ENCODE data around the gene TCAIM.
"Not testable (repeated sequence)": the region's sequence is repeated elsewhere in the genome, so short reads cannot be mapped to it uniquely, and the experiment has no call there.

The TCAIM gene

DNA sequence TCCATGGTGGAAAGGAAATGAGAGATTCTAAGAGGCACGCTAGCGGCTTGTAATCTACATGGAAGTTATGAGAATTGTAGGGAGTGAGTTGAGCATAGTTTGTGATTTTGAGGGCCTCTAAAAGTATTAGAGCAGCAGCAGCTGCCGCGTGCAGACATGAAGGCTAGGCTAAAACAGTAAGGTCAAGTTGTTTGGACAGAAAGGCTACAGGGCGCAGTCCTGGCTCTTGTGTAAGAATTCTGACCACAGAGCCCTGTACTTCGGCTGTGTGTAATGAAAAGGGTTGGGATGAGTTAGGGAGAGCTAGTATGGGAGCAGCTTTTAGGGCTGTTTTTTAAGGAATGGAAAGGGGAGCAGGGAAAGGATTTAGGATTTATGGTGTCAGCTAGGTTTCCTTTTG lies 8.0 kb downstream of the TCAIM start:
- not testable (repeated sequence) for DNase-seq

GRCh38 chr3:44348993-44349392 lies 10.4 kb downstream of the TCAIM start:
- DNase-seq = no peak

DNA sequence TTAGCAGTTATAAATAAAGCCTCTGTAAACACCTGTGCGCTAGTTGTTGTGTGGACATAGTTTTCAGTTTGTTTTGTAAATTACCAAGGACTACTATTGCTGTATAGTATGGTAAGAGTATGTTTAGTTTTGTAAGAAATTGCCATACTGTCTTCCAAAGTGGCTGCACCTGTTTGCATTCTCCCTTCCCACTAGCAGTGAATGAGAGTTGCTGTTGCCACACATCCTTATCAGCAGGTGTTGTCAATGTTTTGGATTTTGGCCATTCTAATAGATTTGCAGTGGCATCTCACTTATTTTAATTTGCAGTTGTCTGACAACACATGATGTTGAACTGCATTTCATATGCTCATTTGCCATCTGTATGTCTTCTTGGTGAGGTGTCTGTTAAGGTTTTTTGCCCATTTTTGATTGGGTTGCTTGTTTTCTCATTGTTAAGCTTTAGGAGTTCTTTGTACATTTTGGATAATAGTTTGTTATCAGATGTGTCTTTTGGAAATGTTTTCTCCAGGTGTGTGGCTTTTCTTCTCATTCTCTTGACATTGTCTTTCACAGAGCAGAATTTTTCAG lies 14.9 kb downstream of the TCAIM start:
- no peak for DNase-seq

DNA sequence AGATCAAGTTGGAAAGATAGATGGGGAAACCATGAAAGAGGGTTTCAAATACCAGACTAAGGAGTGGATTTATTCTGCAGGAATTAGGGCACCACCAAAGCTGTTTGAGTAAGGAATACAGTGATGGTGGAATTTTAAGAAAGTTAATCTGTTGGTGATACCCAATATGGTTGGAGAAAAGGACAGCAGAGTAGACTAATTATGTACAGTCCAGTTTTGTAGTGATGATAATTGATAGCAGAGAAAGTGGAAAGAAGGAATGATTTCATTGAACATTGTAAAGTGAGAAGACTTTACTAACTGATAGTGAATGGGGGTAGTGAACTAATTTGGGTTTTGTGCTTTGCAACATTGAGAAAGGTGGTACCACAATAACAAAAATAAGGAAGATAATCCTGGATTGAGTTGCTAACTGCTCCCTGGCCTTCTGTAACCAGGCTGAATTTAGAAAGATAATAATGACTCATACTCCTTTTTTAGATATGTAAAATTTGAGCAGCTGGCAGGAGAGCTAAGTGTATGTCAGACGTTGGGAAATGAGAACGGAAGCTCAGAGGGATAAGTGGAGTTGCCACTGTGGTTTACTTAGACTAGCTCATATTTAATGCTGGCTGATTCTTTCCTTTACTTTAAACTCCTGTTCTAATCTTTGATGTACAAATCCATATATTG lies 16.9 kb downstream of the TCAIM start:
- peak; percentile 14 for DNase-seq

- DNase-seq = no peak
Measured at GRCh38 chr3:44359146-44359751, 20.7 kb downstream of the TCAIM start.

GRCh38 chr3:44363591-44363990 lies 25.0 kb downstream of the TCAIM start:
- DNase-seq = no peak

DNA sequence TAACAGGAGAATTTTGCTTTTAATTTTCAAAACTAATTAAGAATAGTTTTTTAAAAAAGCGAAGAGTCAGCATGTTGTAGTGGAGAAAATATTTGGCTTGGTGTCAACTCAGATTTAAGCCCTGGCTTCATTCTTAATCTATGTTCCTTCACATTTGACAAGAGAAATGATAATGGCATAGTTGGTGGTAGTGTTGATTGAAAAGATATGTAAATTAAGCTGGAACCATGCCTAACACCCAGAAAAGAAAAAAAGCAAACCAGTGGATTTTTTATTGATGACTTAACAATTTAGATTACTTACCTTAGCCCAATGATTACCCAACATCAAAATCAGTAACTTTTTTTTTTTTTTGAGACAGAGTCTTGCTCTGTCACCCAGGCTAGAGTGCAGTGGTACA lies 27.4 kb downstream of the TCAIM start:
- DNase-seq = peak; percentile 0

DNA sequence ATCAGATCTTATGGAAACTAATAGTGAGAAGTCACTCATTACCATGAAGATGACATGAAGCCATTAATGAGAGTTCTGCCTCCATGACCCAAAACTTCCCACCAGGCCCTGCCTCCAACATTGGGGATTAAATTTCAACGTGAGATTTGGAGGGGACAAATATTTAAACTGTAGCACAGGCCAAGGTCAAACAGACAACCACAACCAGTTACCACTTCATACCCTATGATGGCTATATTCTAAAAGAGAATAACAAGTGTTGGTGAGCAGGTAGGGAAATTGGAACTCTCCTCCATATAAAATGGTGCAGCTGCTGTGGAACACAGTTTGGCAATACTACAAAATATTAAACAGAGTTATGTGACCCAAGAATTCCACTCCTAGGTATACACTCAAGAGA lies 36.9 kb downstream of the TCAIM start:
- DNase-seq = no peak

- no peak for DNase-seq
Measured at GRCh38 chr3:44387404-44387803, 48.8 kb downstream of the TCAIM start.

- DNase-seq = no peak
Measured at GRCh38 chr3:44392489-44392888, 53.9 kb downstream of the TCAIM start.

GRCh38 chr3:44395714-44396113 lies 57.1 kb downstream of the TCAIM start:
- peak; percentile 1 for DNase-seq

DNA sequence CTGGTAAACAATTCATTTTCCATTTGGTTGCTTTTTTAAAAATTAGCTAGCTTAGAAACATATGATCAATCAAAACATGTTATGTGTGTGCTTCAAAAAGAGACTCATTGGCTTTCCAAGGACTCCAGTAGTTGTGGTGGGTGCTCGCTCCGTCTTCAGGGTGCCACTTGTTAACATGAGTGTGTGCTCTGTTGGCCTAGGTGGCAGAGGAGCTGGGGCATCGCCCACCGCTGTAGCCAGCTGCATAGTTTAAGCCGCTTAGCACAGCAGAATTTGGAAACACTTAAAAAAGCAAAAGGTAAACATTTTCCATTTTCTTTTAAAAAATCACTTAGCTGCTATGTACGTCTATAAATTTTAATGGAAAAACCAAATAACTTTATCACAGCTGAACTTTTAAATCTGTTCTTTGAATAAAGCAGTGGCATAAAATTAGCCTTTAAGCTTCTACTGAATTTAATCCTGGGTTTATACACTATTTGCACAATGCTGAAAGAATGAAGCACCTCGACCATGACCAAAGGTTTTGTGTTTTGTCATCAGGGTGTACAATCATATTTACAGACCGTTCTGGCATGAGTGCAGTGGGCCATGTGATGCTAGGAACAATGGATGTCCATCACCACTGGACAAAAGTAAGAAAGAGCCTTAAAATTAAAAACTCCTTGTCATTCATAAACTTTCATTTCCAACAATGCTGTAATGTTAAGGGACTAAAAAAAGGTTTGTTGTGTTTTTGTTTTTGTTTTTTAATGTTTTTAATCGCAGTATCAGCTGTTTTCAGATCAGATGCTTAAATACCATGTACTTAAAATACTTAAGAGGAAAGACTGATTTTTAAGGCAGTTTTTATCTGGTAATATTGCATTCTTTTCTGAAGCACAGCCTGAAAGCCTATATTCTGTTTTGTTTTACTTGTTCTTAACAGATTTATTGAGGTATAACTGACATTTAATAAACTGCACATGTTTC lies 57.9 kb downstream of the TCAIM start:
- DNase-seq = peak; percentile 75

GRCh38 chr3:44398271-44398670 lies 59.7 kb downstream of the TCAIM start:
- not testable (repeated sequence) for DNase-seq

GRCh38 chr3:44398853-44399252 lies 60.3 kb downstream of the TCAIM start:
- no peak for DNase-seq

GRCh38 chr3:44400771-44401170 lies 62.2 kb downstream of the TCAIM start:
- no peak for DNase-seq

DNA sequence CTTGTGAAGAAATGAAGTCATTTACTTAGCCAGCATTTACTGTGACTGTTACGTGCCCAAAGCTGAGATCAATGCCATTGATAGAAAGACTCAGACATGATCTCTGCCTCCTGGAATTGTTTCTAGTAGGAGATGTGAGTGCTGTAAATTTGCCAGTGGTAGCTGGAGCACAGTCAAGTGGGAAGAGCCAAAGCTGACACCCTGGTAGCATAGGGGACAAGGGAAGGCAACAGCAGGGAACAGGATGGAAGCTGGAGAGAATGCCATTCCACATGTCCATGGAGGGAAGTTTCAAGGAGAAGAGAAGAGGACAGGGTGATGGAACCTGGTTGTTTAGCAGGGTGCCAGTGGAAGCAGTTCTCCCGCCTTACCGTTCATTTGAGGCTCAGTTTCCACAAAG lies 64.0 kb downstream of the TCAIM start:
- no peak for DNase-seq

- no peak for DNase-seq
Measured at GRCh38 chr3:44409640-44410410, 71.3 kb downstream of the TCAIM start.

DNA sequence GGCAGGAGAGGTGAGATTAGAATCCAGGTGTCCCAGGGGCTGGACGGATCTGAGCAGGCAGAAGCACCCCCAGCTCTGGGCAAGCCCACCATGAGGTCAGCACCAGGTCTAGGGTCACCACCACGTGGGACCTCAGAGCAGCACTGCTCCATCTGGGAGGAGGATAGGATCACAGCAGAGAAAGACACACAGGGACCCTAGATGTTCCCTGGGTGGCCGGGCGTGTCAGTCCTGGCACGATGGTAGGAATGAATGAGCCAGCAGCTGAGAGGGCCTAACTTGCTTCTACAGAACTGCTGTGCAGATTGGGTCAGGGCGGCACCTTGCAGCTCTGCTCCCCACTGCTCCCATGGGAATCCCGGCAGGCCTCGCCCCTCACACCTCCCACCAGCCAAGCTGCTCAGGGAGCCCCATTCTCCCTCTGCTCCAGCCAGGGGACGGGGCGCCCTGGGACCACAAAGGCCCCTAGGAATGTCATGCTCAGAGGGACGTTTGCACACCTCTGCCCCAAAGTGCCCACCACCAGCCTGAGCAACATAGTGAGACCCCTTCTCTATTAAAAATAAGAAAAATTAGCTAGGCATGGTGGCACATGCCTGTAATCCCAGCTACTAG lies 72.6 kb downstream of the TCAIM start:
- DNase-seq = no peak

DNA sequence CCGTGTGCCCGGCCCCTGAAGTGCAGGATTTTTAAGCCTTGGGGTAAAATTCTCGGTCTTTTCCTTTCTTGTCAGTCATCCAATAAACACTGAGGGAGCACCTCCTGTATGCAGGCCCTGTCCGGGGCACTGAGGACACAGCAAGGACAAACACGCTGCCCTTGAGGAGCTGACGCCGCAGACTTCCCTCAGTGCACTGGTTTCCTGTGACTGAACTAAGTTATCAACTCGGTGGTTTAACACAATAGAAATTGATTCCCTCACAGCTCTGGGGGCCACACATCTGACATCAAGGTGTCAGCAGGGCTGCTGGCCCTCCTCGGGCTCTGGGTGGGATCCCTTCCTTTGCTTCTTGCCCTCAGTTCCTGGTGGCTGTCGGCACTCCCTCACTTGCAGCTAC lies 73.8 kb downstream of the TCAIM start:
- DNase-seq = no peak

DNA sequence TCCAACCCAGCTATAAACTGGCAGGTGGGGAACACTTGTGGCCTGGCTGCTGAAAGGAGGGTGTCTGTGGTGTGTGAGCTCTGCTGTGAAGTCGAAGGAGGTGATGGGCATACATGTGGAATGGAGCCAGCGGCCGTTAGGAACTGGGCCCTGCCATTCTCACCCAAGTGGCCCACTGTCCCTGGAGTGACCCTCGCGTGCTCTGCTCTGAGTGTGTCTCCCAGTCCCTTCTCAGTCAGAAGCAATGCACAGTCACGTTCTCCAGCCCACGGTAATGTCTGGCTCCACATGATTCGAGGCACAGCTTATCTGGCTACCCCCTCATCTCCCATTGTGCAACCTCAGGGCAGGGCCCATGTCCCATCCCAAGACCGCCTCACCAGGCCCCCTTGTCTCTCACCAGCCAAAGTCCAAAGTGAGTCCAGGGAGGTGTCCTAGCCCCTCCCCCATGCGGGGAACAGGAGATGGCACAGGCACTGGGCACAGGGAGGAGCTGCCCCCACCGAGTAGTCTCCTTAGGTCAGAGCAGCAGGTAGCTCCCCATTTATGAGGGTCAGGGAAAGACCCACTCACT lies 76.0 kb downstream of the TCAIM start:
- no peak for DNase-seq

- DNase-seq = no peak
Measured at GRCh38 chr3:44415421-44415820, 76.9 kb downstream of the TCAIM start.
